ENCODE data around the gene ADD1.

Gene ADD1

GRCh38 chr4:2900741-2901140 lies 57.1 kb downstream of the ADD1 start:
- H2BK5ac ChIP-seq (ENCODE audit: low read length): no peak overlapping the region
- H3K9ac ChIP-seq (ENCODE audit: low read length): no peak overlapping the region
- DNase-seq: no peak
- H4K8ac ChIP-seq (ENCODE audit: low read depth, low read length): no peak overlapping the region
- H3K56ac ChIP-seq (ENCODE audit: low read length): no peak overlapping the region
- H3K27me3 ChIP-seq (ENCODE audit: insufficient read depth, low read length, poor library complexity): no peaks in the 10 kb centered on the region
- no peak overlapping the region for H4K5ac ChIP-seq (ENCODE audit: low read length)
- no peak overlapping the region for H2BK120ac ChIP-seq (ENCODE audit: low read depth, low read length)
- no peaks in the 10 kb centered on the region for H3K79me2 ChIP-seq (ENCODE audit: control insufficient read depth, insufficient read depth, low read length)
- no peak overlapping the region for H2BK15ac ChIP-seq (replicated peaks; ENCODE audit: low read depth)
- no peak overlapping the region for H3K23ac ChIP-seq (ENCODE audit: low read length)
- H3K4me3 ChIP-seq (ENCODE audit: low read length): no peak overlapping the region
- H3K27ac ChIP-seq (ENCODE audit: low read depth, low read length): no peak overlapping the region
- no peaks in the 10 kb centered on the region for H3K79me1 ChIP-seq (ENCODE audit: low read length)
- no CpG with 5 or more reads among the region's 6 CpGs for WGBS (ENCODE audit: extremely low coverage, insufficient coverage, low lambda C conversion rate)
- H3K4me2 ChIP-seq (ENCODE audit: low read length): no peak overlapping the region
- H3K4ac ChIP-seq (ENCODE audit: low read depth, low read length): no peak overlapping the region
- H3K18ac ChIP-seq (ENCODE audit: low read length): no peak overlapping the region
- no peak overlapping the region for H2AK5ac ChIP-seq (ENCODE audit: low read length)
- H3K36me3 ChIP-seq (ENCODE audit: control insufficient read depth, insufficient read depth, low read length): peaks cover 33% of the 10 kb centered on the region
- H3K4me1 ChIP-seq (ENCODE audit: control insufficient read depth, low read depth, low read length): no peaks in the 10 kb centered on the region

- H3K4ac ChIP-seq (ENCODE audit: low read depth, low read length): no peak overlapping the region
- no peak overlapping the region for H2BK5ac ChIP-seq (ENCODE audit: low read length)
- no peak overlapping the region for H3K56ac ChIP-seq (ENCODE audit: low read length)
- WGBS (ENCODE audit: extremely low coverage, insufficient coverage, low lambda C conversion rate): no CpG with 5 or more reads among the region's 3 CpGs
- no peak overlapping the region for H2BK15ac ChIP-seq (replicated peaks; ENCODE audit: low read depth)
- no peak overlapping the region for H3K23ac ChIP-seq (ENCODE audit: low read length)
- H3K4me2 ChIP-seq (ENCODE audit: low read length): no peak overlapping the region
- H3K79me2 ChIP-seq (ENCODE audit: control insufficient read depth, insufficient read depth, low read length): no peaks in the 10 kb centered on the region
- H2AK5ac ChIP-seq (ENCODE audit: low read length): no peak overlapping the region
- no peak overlapping the region for H3K9ac ChIP-seq (ENCODE audit: low read length)
- no peaks in the 10 kb centered on the region for H3K4me1 ChIP-seq (ENCODE audit: control insufficient read depth, low read depth, low read length)
- H3K18ac ChIP-seq (ENCODE audit: low read length): no peak overlapping the region
- H4K5ac ChIP-seq (ENCODE audit: low read length): no peak overlapping the region
- H2BK120ac ChIP-seq (ENCODE audit: low read depth, low read length): no peak overlapping the region
- no peaks in the 10 kb centered on the region for H3K27me3 ChIP-seq (ENCODE audit: insufficient read depth, low read length, poor library complexity)
- H4K8ac ChIP-seq (ENCODE audit: low read depth, low read length): no peak overlapping the region
- DNase-seq: no peak
- no peak overlapping the region for H3K27ac ChIP-seq (ENCODE audit: low read depth, low read length)
- H3K79me1 ChIP-seq (ENCODE audit: low read length): no peaks in the 10 kb centered on the region
- H3K36me3 ChIP-seq (ENCODE audit: control insufficient read depth, insufficient read depth, low read length): peaks cover 33% of the 10 kb centered on the region
- H3K4me3 ChIP-seq (ENCODE audit: low read length): no peak overlapping the region
Measured at GRCh38 chr4:2901186-2901585, 57.5 kb downstream of the ADD1 start.

GRCh38 chr4:2902126-2902525 lies 58.5 kb downstream of the ADD1 start:
- H4K8ac ChIP-seq (ENCODE audit: low read depth, low read length): no peak overlapping the region
- H2AK5ac ChIP-seq (ENCODE audit: low read length): no peak overlapping the region
- no peak overlapping the region for H2BK120ac ChIP-seq (ENCODE audit: low read depth, low read length)
- no peak overlapping the region for H3K56ac ChIP-seq (ENCODE audit: low read length)
- no peak overlapping the region for H3K18ac ChIP-seq (ENCODE audit: low read length)
- H3K79me1 ChIP-seq (ENCODE audit: low read length): peaks cover 1% of the 10 kb centered on the region
- no peak overlapping the region for H3K27ac ChIP-seq (ENCODE audit: low read depth, low read length)
- H3K4me1 ChIP-seq (ENCODE audit: control insufficient read depth, low read depth, low read length): no peaks in the 10 kb centered on the region
- no peaks in the 10 kb centered on the region for H3K79me2 ChIP-seq (ENCODE audit: control insufficient read depth, insufficient read depth, low read length)
- H3K4me2 ChIP-seq (ENCODE audit: low read length): no peak overlapping the region
- H2BK5ac ChIP-seq (ENCODE audit: low read length): no peak overlapping the region
- no peak overlapping the region for H4K5ac ChIP-seq (ENCODE audit: low read length)
- no peak overlapping the region for H3K23ac ChIP-seq (ENCODE audit: low read length)
- no peak overlapping the region for H3K4me3 ChIP-seq (ENCODE audit: low read length)
- no peak overlapping the region for H3K9ac ChIP-seq (ENCODE audit: low read length)
- H3K4ac ChIP-seq (ENCODE audit: low read depth, low read length): no peak overlapping the region
- H2BK15ac ChIP-seq (replicated peaks; ENCODE audit: low read depth): no peak overlapping the region
- H3K27me3 ChIP-seq (ENCODE audit: insufficient read depth, low read length, poor library complexity): no peaks in the 10 kb centered on the region
- DNase-seq: no peak
- H3K36me3 ChIP-seq (ENCODE audit: control insufficient read depth, insufficient read depth, low read length): peaks cover 33% of the 10 kb centered on the region
- WGBS (ENCODE audit: extremely low coverage, insufficient coverage, low lambda C conversion rate): no CpG with 5 or more reads among the region's 2 CpGs

- peaks cover 19% of the 10 kb centered on the region for H3K36me3 ChIP-seq (ENCODE audit: control insufficient read depth, insufficient read depth, low read length)
- H3K4me3 ChIP-seq (ENCODE audit: low read length): no peak overlapping the region
- H3K4me2 ChIP-seq (ENCODE audit: low read length): no peak overlapping the region
- H3K56ac ChIP-seq (ENCODE audit: low read length): no peak overlapping the region
- no CpG with 5 or more reads among the region's 13 CpGs for WGBS (ENCODE audit: extremely low coverage, insufficient coverage, low lambda C conversion rate)
- H4K8ac ChIP-seq (ENCODE audit: low read depth, low read length): no peak overlapping the region
- H2AK5ac ChIP-seq (ENCODE audit: low read length): no peak overlapping the region
- H3K4me1 ChIP-seq (ENCODE audit: control insufficient read depth, low read depth, low read length): no peaks in the 10 kb centered on the region
- no peaks in the 10 kb centered on the region for H3K27me3 ChIP-seq (ENCODE audit: insufficient read depth, low read length, poor library complexity)
- no peak overlapping the region for H2BK15ac ChIP-seq (replicated peaks; ENCODE audit: low read depth)
- no peak overlapping the region for H3K9ac ChIP-seq (ENCODE audit: low read length)
- no peak overlapping the region for H3K18ac ChIP-seq (ENCODE audit: low read length)
- no peak overlapping the region for H2BK120ac ChIP-seq (ENCODE audit: low read depth, low read length)
- H3K79me2 ChIP-seq (ENCODE audit: control insufficient read depth, insufficient read depth, low read length): no peaks in the 10 kb centered on the region
- H3K27ac ChIP-seq (ENCODE audit: low read depth, low read length): no peak overlapping the region
- peaks cover 2% of the 10 kb centered on the region for H3K79me1 ChIP-seq (ENCODE audit: low read length)
- no peak overlapping the region for H4K5ac ChIP-seq (ENCODE audit: low read length)
- H3K4ac ChIP-seq (ENCODE audit: low read depth, low read length): no peak overlapping the region
- H2BK5ac ChIP-seq (ENCODE audit: low read length): no peak overlapping the region
- DNase-seq: no peak
- H3K23ac ChIP-seq (ENCODE audit: low read length): no peak overlapping the region
Measured at GRCh38 chr4:2905544-2905943, 61.9 kb downstream of the ADD1 start.

- H2BK5ac ChIP-seq (ENCODE audit: low read length): no peak overlapping the region
- no peak overlapping the region for H3K4ac ChIP-seq (ENCODE audit: low read depth, low read length)
- no peak overlapping the region for H3K18ac ChIP-seq (ENCODE audit: low read length)
- no peak overlapping the region for H2BK15ac ChIP-seq (replicated peaks; ENCODE audit: low read depth)
- H3K27ac ChIP-seq (ENCODE audit: low read depth, low read length): no peak overlapping the region
- no peak overlapping the region for H3K9ac ChIP-seq (ENCODE audit: low read length)
- H3K23ac ChIP-seq (ENCODE audit: low read length): no peak overlapping the region
- H3K79me1 ChIP-seq (ENCODE audit: low read length): peaks cover 5% of the 10 kb centered on the region
- no peaks in the 10 kb centered on the region for H3K27me3 ChIP-seq (ENCODE audit: insufficient read depth, low read length, poor library complexity)
- peaks cover 15% of the 10 kb centered on the region for H3K36me3 ChIP-seq (ENCODE audit: control insufficient read depth, insufficient read depth, low read length)
- H2BK120ac ChIP-seq (ENCODE audit: low read depth, low read length): no peak overlapping the region
- no peaks in the 10 kb centered on the region for H3K79me2 ChIP-seq (ENCODE audit: control insufficient read depth, insufficient read depth, low read length)
- H3K4me2 ChIP-seq (ENCODE audit: low read length): no peak overlapping the region
- no peak overlapping the region for H4K8ac ChIP-seq (ENCODE audit: low read depth, low read length)
- DNase-seq: no peak
- no peak overlapping the region for H3K56ac ChIP-seq (ENCODE audit: low read length)
- H2AK5ac ChIP-seq (ENCODE audit: low read length): no peak overlapping the region
- H4K5ac ChIP-seq (ENCODE audit: low read length): no peak overlapping the region
- H3K4me3 ChIP-seq (ENCODE audit: low read length): no peak overlapping the region
- no CpG with 5 or more reads among the region's 8 CpGs for whole genome bisulfite sequencing (ENCODE audit: extremely low coverage, insufficient coverage, low lambda C conversion rate)
- no peaks in the 10 kb centered on the region for H3K4me1 ChIP-seq (ENCODE audit: control insufficient read depth, low read depth, low read length)
Measured at GRCh38 chr4:2906218-2906617, 62.6 kb downstream of the ADD1 start.

- no CpG with 5 or more reads among the region's 4 CpGs for WGBS (ENCODE audit: extremely low coverage, insufficient coverage, low lambda C conversion rate)
Measured at GRCh38 chr4:2907226-2907625, 63.6 kb downstream of the ADD1 start.

More at GRCh38 chr4:2907226-2907625, 63.6 kb downstream of the ADD1 start:
- Histone ChIP-seq H2BK5ac (ENCODE audit: low read length) (no peak overlapping the region), H3K4me2 (ENCODE audit: low read length) (no peak overlapping the region), H3K9ac (ENCODE audit: low read length) (no peak overlapping the region), H4K5ac (ENCODE audit: low read length) (no peak overlapping the region), H2AK5ac (ENCODE audit: low read length) (no peak overlapping the region), H2BK120ac (ENCODE audit: low read depth, low read length) (no peak overlapping the region), H3K18ac (ENCODE audit: low read length) (no peak overlapping the region), H3K27me3 (ENCODE audit: insufficient read depth, low read length, poor library complexity) (no peaks in the 10 kb centered on the region), H3K36me3 (ENCODE audit: control insufficient read depth, insufficient read depth, low read length) (peaks cover 15% of the 10 kb centered on the region), H3K56ac (ENCODE audit: low read length) (no peak overlapping the region), H3K27ac (ENCODE audit: low read depth, low read length) (no peak overlapping the region), H2BK15ac (replicated peaks; ENCODE audit: low read depth) (no peak overlapping the region), H4K8ac (ENCODE audit: low read depth, low read length) (no peak overlapping the region), H3K4me3 (ENCODE audit: low read length) (no peak overlapping the region), H3K4ac (ENCODE audit: low read depth, low read length) (no peak overlapping the region), H3K23ac (ENCODE audit: low read length) (no peak overlapping the region), H3K4me1 (ENCODE audit: control insufficient read depth, low read depth, low read length) (no peaks in the 10 kb centered on the region), H3K79me2 (ENCODE audit: control insufficient read depth, insufficient read depth, low read length) (no peaks in the 10 kb centered on the region), H3K79me1 (ENCODE audit: low read length) (peaks cover 5% of the 10 kb centered on the region)
- DNase-seq: no peak

Measured in mesendoderm (in vitro differentiated cells).